Upper lobe of left lung (tissue), 6 donors: Measurements from ENCODE around the gene NFASC. TPM values are rescaled to one million over a fixed set of nuclear protein-coding genes. Genes with fewer than 3 reads are reported as not detected.

ENCODE experiments used
- ATAC-seq, 2 donors: fragments of 200-7000 bp; cut with Tn5 transposase; one replicate each; pipeline ENCODE4 v1.9.1; 2022; ENCODE audit warnings: mild to moderate bottlenecking in 2 of 2, moderate library complexity in 2 of 2; ENCODE audit not compliant: low FRiP score in 2 of 2
- DNase-seq, 2 donors: peaks; one replicate each; pipeline ENCODE4 v3.0.0-alpha.2; 2019 to 2020
- H3K27ac ChIP-seq, 4 donors: fragments of 200-600 bp; sonication (generic); one replicate each; pipeline ENCODE4 v1.5.1; 2016 to 2019
- H3K27me3 ChIP-seq, 4 donors: fragments of 200-600 bp; sonication (generic); one replicate each; pipeline ENCODE4 v1.5.1; 2017 to 2019
- H3K36me3 ChIP-seq, 4 donors: fragments of 200-600 bp; sonication (generic); one replicate each; pipeline ENCODE4 v1.5.1; 2016 to 2019
- H3K4me1 ChIP-seq, 4 donors: fragments of 200-600 bp; sonication (generic); one replicate each; pipeline ENCODE4 v1.5.1; 2018 to 2019
- H3K4me3 ChIP-seq, 4 donors: fragments of 200-600 bp; sonication (generic); one replicate each; pipeline ENCODE4 v1.5.1; 2017 to 2019; ENCODE audit warnings: mild to moderate bottlenecking in 2 of 4, moderate library complexity in 1 of 4
- H3K9me3 ChIP-seq, 4 donors: fragments of 200-600 bp; sonication (generic); one replicate each; pipeline ENCODE4 v1.5.1; 2018 to 2019
- CTCF ChIP-seq, 6 experiments: fragments of 450-650 bp in 4 of 6; fragments of 200-600 bp in 2 of 6; sonication (generic) in 2 of 6; IDR thresholded peaks; one replicate each; pipeline ENCODE4 v1.5.1; 2016 to 2019; ENCODE audit warnings: antibody characterized with exemption in 6 of 6
- EP300 ChIP-seq, 4 donors: sonication (generic); formaldehyde crosslinking; IDR thresholded peaks; one replicate each; pipeline ENCODE4 v1.5.1; 2017; ENCODE audit warnings: antibody characterized with exemption in 4 of 4, control low read depth in 2 of 4
- POLR2A ChIP-seq, 4 donors: fragments of 450-650 bp; IDR thresholded peaks; one replicate each; pipeline ENCODE4 v1.5.1; 2016 to 2017; ENCODE audit warnings: antibody characterized with exemption in 4 of 4, mild to moderate bottlenecking in 2 of 4
- POLR2AphosphoS5 ChIP-seq, 2 donors: sonication (generic); formaldehyde crosslinking; IDR thresholded peaks; one replicate each; pipeline ENCODE4 v1.5.1; 2017; ENCODE audit warnings: antibody characterized with exemption in 2 of 2
- WGBS, 2 donors: methylation state at CpG; one replicate each; pipeline ENCODE4 v1.1.5; 2017 to 2018; 5-methylcytosine and 5-hydroxymethylcytosine counted together
- total RNA-seq, 6 donors: library from RNA; depleted of rRNA in 4 of 6; stranded (reverse); fragments of >200 nt in 4 of 6; gene quantifications; one replicate each; pipeline versions ENCODE4 v1.1.0 to v1.2.1, GENCODE V29; 2016 to 2021
- donor health status: DM: no; HTN: no; CAD: no; lungs with moderate emphysema.
- donor health status: DM: no; HTN: yes; CAD: no; lungs with severe emphysema.

Gene NFASC
- total RNA-seq, 6 donors from 2014 or later = 5.5 to 16.8 (median 6.9) TPM

GRCh38 chr1:204968135-204968534, 97.5 kb downstream of the NFASC start:
- no peak overlapping the region for H3K27ac ChIP-seq
- 89 to 92% methylated on average over 2 to 10 of the region's 10 CpGs for WGBS, 2 donors

GRCh38 chr1:204968951-204969350, 98.3 kb downstream of the NFASC start:
- 78 to 82% methylated on average over 16 of the region's 16 CpGs for WGBS, 2 donors
- ATAC-seq (no peak), DNase-seq (no peak)
- Histone ChIP-seq H3K27me3 (no peaks in the 10 kb centered on the region), H3K36me3 (no peaks in the 10 kb centered on the region), H3K4me1 (no peaks in the 10 kb centered on the region), H3K9me3 (no peaks in the 10 kb centered on the region), H3K27ac (no peak overlapping the region), H3K4me3 (no peak overlapping the region)
- TF ChIP-seq POLR2A (IDR thresholded peaks at IDR 0.05) = no peak
- TF ChIP-seq POLR2AphosphoS5 (IDR thresholded peaks at IDR 0.05) = no peak
- TF ChIP-seq CTCF (IDR thresholded peaks at IDR 0.05) = no peak
- no peak for TF ChIP-seq EP300 (IDR thresholded peaks at IDR 0.05)

More at GRCh38 chr1:204968135-204968534, 97.5 kb downstream of the NFASC start:
- DNase-seq (no peak), ATAC-seq (no peak)
- Histone ChIP-seq H3K4me3 (no peak overlapping the region), H3K36me3 (no peaks in the 10 kb centered on the region), H3K9me3 (no peaks in the 10 kb centered on the region), H3K27me3 (no peaks in the 10 kb centered on the region), H3K4me1 (no peaks in the 10 kb centered on the region)
- TF ChIP-seq POLR2AphosphoS5 (IDR thresholded peaks at IDR 0.05) (no peak), POLR2A (IDR thresholded peaks at IDR 0.05) (no peak), EP300 (IDR thresholded peaks at IDR 0.05) (no peak), CTCF (IDR thresholded peaks at IDR 0.05) (no peak)

GRCh38 chr1:204970937-204971336, 100.3 kb downstream of the NFASC start:
- no peaks in the 10 kb centered on the region for H3K27me3 ChIP-seq
- WGBS, 2 donors = 66 to 75% methylated on average over 2 of the region's 2 CpGs
- H3K9me3 ChIP-seq = no peaks in the 10 kb centered on the region
- H3K4me3 ChIP-seq = no peak overlapping the region
- H3K27ac ChIP-seq = peak overlapping the region in 3 of 4 donors; percentile 49 to 60 (median 58)
- ATAC-seq (no peak), DNase-seq (no peak)
- no peaks in the 10 kb centered on the region for H3K36me3 ChIP-seq
- no peaks in the 10 kb centered on the region for H3K4me1 ChIP-seq
- TF ChIP-seq POLR2AphosphoS5 (IDR thresholded peaks at IDR 0.05) (no peak), POLR2A (IDR thresholded peaks at IDR 0.05) (no peak), EP300 (IDR thresholded peaks at IDR 0.05) (no peak), CTCF (IDR thresholded peaks at IDR 0.05) (no peak)

GRCh38 chr1:204971517-204972336, 101.1 kb downstream of the NFASC start:
- peak in 1 of 2 donors; percentile 55 for ATAC-seq

More at GRCh38 chr1:204971517-204972336, 101.1 kb downstream of the NFASC start:
- no peak for TF ChIP-seq POLR2A (IDR thresholded peaks at IDR 0.05)
- TF ChIP-seq CTCF (IDR thresholded peaks at IDR 0.05) = no peak
- TF ChIP-seq EP300 (IDR thresholded peaks at IDR 0.05) = no peak
- Histone ChIP-seq H3K36me3 (no peaks in the 10 kb centered on the region), H3K4me1 (no peaks in the 10 kb centered on the region), H3K27me3 (no peaks in the 10 kb centered on the region), H3K27ac (peak overlapping the region in 2 of 4 donors; percentile 58 to 60), H3K4me3 (no peak overlapping the region), H3K9me3 (no peaks in the 10 kb centered on the region)
- peak in 1 of 2 donors; percentile 59 for DNase-seq
- 37 to 45% methylated on average over 9 to 12 of the region's 12 CpGs for WGBS, 2 donors
